Prostate gland (tissue), 2 donors: ENCODE measurements around the gene SLC45A3. TPM values are rescaled to one million over a fixed set of nuclear protein-coding genes. Genes with fewer than 3 reads are reported as not detected.

ENCODE experiments used
- DNase-seq: peaks from one replicate; pipeline ENCODE4 v3.0.0-alpha.2; 2019; ENCODE audit warnings: low spot score
- H3K27ac ChIP-seq, 2 donors: fragments of 200-600 bp; sonication (generic); 2 replicates each; pipeline ENCODE4 v1.5.1; 2017 to 2019
- H3K27me3 ChIP-seq: fragments of 200-600 bp; sonication (generic); replicated peaks from 2 replicates; pipeline ENCODE4 v1.5.1; 2019; ENCODE audit not compliant: insufficient read depth
- H3K36me3 ChIP-seq, 2 donors: fragments of 200-600 bp; sonication (generic); 1 replicate in 1 of 2; 2 replicates in 1 of 2; pipeline versions ENCODE4 v1.5.1 to v1.8.1; 2017 to 2019
- H3K4me1 ChIP-seq: fragments of 200-600 bp; sonication (generic); replicated peaks from 2 replicates; pipeline ENCODE4 v1.5.1; 2019
- H3K4me3 ChIP-seq, 2 donors: fragments of 200-600 bp; sonication (generic); 2 replicates each; pipeline ENCODE4 v1.5.1; 2017 to 2019
- H3K9me3 ChIP-seq: fragments of 200-600 bp; sonication (generic); 2 replicates; pipeline ENCODE4 v1.5.1; 2017
- POLR2A ChIP-seq: fragments of 450-650 bp; IDR thresholded peaks from one replicate; pipeline ENCODE4 v1.6.1; 2016; ENCODE audit warnings: antibody characterized with exemption, mild to moderate bottlenecking
- POLR2AphosphoS5 ChIP-seq: sonication (generic); formaldehyde crosslinking; IDR thresholded peaks from one replicate; pipeline ENCODE4 v1.6.1; 2017; ENCODE audit warnings: antibody characterized with exemption
- WGBS: methylation state at CpG from one replicate; pipeline ENCODE4 v1.1.5; 2018; 5-methylcytosine and 5-hydroxymethylcytosine counted together
- intact Hi-C: fragments of 100-400 bp; cut with DNase I; formaldehyde crosslinking; loops from one replicate; pipeline ENCODE4 v1.14.2; 2022
- total RNA-seq, 2 donors: library from RNA; depleted of rRNA; stranded (reverse); fragments of >200 nt; gene quantifications; one replicate each; pipeline ENCODE4 v1.1.0, GENCODE V29; 2016
- TF ChIP-seq, protein P1 (sequence below), 4 experiments: fragments of 200-600 bp in 2 of 4; fragments of 450-650 bp in 2 of 4; sonication (generic) in 2 of 4; IDR thresholded peaks; 1 replicate in 3 of 4; 2 replicates in 1 of 4; pipeline ENCODE4 v1.5.1; 2016 to 2019; ENCODE audit warnings: antibody characterized with exemption in 4 of 4, mild to moderate bottlenecking in 2 of 4, moderate library complexity in 2 of 4

SLC45A3 gene
- total RNA-seq, 2 donors from 2014 or later, result 505 to 1,326 TPM

DNA sequence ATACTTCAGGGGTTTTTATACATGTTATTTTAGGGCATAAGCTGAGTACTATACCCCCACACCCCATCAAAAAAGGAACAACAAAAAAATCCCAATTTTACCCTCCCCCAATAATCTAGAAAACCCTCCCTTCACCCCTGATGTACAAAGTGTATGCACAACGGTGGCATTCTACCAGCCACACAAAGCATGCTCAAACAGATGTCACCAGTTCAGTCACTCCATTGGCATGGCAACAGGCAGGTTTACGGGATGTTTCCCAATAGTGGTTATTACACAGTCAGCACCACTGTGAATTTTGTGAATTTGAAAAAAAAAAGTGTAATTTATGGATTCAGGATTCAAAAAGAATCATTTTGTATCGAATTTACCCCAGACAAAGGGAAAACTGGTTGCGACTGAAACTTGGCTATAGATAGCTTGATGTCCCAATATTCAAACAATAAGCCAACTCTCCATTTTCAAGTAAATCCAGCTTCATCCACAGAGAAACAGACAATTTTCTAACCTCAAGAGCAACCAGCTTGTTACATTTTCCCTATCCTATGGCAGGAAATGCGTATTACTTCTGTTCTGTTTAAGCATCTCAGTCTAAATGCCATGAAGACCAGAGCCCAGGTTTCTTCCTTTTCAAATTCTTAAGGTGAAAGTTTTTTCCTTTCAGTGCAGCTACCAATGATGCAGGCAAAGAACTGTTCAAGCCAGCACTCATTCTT is 34.0 kb upstream of the SLC45A3 start:
- TF ChIP-seq, protein P1, sequence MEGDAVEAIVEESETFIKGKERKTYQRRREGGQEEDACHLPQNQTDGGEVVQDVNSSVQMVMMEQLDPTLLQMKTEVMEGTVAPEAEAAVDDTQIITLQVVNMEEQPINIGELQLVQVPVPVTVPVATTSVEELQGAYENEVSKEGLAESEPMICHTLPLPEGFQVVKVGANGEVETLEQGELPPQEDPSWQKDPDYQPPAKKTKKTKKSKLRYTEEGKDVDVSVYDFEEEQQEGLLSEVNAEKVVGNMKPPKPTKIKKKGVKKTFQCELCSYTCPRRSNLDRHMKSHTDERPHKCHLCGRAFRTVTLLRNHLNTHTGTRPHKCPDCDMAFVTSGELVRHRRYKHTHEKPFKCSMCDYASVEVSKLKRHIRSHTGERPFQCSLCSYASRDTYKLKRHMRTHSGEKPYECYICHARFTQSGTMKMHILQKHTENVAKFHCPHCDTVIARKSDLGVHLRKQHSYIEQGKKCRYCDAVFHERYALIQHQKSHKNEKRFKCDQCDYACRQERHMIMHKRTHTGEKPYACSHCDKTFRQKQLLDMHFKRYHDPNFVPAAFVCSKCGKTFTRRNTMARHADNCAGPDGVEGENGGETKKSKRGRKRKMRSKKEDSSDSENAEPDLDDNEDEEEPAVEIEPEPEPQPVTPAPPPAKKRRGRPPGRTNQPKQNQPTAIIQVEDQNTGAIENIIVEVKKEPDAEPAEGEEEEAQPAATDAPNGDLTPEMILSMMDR (IDR thresholded peaks at IDR 0.05), result no peak
- peak; percentile 75 for TF ChIP-seq POLR2AphosphoS5
- no peak for TF ChIP-seq POLR2A
- DNase-seq, result peak; percentile 75
- no peaks in the 10 kb centered on the region for H3K9me3 ChIP-seq
- WGBS, result 42% methylated on average over 5 of the region's 5 CpGs
- peak overlapping the region; percentile 17 to 60 for H3K27ac ChIP-seq
- H3K27me3 ChIP-seq, result no peaks in the 10 kb centered on the region
- peaks cover 5 to 6% of the 10 kb centered on the region in 2 donors for H3K36me3 ChIP-seq
- no peaks in the 10 kb centered on the region for H3K4me1 ChIP-seq
- intact Hi-C loops, result no loop called here
- no peak overlapping the region for H3K4me3 ChIP-seq

DNA sequence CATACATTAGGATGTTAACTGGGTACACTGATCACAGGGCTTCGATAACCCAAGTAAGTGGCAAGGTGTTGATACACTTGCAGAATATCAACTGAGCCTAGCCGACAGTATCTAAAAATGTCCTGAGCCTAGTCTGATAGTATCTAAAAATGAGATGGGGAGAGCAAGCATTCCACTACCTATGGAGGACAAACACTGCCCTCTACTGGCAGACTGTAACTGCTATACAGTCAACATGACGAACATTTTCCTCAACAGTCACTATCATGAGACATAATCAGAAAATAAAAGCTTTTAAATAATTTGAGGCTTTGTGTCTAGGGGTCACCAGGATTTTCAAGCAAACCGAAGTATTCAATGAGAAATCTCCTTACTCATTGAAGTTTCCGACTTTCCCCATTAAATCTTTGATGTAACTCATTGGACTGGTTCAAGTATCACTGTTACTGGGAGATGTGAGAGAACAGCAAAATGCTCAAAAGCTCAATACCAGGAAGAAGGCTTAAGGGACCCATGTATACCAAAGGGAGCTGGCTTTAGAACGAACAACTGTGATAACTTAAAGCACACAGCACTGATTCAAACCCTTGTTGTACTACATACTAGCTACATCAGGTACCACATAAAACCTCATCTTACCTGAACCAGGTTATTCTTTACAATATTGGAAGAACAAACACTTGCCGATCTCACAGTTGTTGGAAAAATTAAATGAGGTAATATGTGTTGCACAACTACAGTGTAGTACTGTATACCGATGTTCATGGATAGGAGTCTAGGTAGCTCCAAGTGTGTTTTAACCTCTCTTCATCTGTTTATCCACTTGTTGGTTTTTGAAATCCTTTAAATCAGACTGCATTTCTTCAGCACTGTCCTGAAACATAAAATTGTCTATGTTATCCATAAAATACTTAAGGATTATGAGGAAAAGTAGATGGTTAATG is 31.1 kb upstream of the SLC45A3 start:
- intact Hi-C loops, result no loop called here
- TF ChIP-seq POLR2A (no peak), POLR2AphosphoS5 (peak; percentile 70)
- TF ChIP-seq, protein P1 (IDR thresholded peaks at IDR 0.05), result peak; percentile 67 to 93 (median 90)

DNA sequence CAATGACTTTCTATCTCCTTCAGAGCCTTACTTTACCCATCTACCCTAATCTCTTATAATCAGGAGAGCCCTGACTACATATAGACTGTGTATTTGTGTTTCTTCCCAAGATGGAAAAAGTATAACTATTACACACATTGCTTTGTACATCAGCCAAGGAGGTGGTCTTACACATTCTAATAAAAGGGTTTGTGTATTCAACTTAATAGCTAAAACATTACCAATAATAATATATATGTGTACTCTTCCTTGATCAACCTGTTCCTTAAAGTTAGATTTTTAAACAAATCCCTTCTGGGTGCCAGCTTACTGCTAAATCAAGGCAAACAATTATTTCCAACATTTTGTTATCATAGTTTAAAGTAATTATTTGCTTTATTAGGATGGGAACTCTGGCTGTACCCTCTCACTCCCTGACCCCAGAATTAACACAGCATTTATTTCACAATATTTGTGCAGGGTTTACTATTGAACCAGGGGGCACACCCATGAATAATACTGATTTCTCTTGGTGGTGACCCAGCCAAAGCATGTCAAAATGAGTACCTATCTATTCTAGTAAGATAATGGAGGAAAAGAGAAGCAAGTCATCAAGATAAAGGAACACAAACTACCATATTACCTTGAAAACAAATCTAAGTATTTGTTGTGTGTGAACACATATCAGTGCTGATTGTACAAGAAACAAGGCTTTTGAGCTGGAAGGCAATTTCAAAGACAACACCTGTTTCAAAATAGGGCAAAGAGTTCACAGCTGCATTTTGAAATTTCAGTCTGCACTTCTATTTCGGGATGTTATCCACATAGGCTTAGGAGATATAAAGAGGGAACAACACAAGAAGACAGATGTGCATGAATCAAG is 30.1 kb upstream of the SLC45A3 start:
- intact Hi-C loops, result no loop called here
- H3K9me3 ChIP-seq, result no peaks in the 10 kb centered on the region
- H3K27ac ChIP-seq, result peak overlapping the region; percentile 10 to 76
- H3K36me3 ChIP-seq, result no peaks in the 10 kb centered on the region
- H3K27me3 ChIP-seq, result no peaks in the 10 kb centered on the region
- DNase-seq, result no peak
- H3K4me3 ChIP-seq, result no peak overlapping the region
- 54% methylated on average over 1 of the region's 1 CpG for WGBS
- no peak for TF ChIP-seq POLR2A
- TF ChIP-seq, protein P1 (IDR thresholded peaks at IDR 0.05), result no peak
- no peak for TF ChIP-seq POLR2AphosphoS5
- no peaks in the 10 kb centered on the region for H3K4me1 ChIP-seq

More for the DNA sequence above, 31.1 kb upstream of the SLC45A3 start:
- no peaks in the 10 kb centered on the region for H3K9me3 ChIP-seq
- H3K4me3 ChIP-seq, result peak overlapping the region in 1 of 2 donors; percentile 8
- WGBS, result 37% methylated on average over 8 of the region's 8 CpGs
- no peaks in the 10 kb centered on the region for H3K27me3 ChIP-seq
- H3K27ac ChIP-seq, result peak overlapping the region; percentile 39 to 76
- no peaks in the 10 kb centered on the region for H3K36me3 ChIP-seq
- DNase-seq, result peak; percentile 90
- H3K4me1 ChIP-seq, result no peaks in the 10 kb centered on the region

DNA sequence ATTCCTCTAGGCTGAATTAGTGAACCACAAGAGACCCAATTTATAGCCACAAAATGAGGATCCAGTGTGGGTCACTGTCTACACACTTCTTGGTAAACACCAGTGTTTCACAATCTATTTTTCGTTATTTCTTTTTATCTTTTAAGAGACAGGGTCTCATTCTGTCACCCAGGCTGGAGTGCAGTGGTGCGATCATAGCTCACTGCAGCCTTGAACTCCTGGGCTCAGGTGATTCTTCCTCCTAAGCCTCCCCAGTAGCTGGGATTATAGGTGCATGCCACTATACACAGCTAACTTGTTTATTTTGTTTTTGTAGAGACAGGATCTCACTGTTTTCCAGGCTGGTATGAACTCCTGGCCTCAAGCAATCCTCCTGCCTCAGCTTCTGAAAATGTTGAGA is 29.3 kb upstream of the SLC45A3 start:
- Histone ChIP-seq H3K4me3 (no peak overlapping the region), H3K4me1 (no peaks in the 10 kb centered on the region), H3K9me3 (no peaks in the 10 kb centered on the region), H3K27me3 (no peaks in the 10 kb centered on the region), H3K27ac (peak overlapping the region; percentile 10 to 76), H3K36me3 (no peaks in the 10 kb centered on the region)
- TF ChIP-seq POLR2A (no peak), POLR2AphosphoS5 (no peak)
- TF ChIP-seq, protein P1 (IDR thresholded peaks at IDR 0.05), result no peak
- intact Hi-C loops, result no loop called here
- DNase-seq, result no peak
- 67% methylated on average over 2 of the region's 2 CpGs for WGBS
